GM21360 (cell line): ENCODE results near the gene ST6GAL1.
"Not testable (repeated sequence)": the region's sequence is repeated elsewhere in the genome, so short reads cannot be mapped to it uniquely, and the experiment has no call there.

ENCODE experiments used
- ATAC-seq: cut with Tn5 transposase; IDR thresholded peaks from one replicate; pipeline ENCODE4 v1.9.1; 2021; ENCODE audit warnings: mild to moderate bottlenecking, moderate library complexity; ENCODE audit not compliant: unreplicated experiment

Gene ST6GAL1

DNA sequence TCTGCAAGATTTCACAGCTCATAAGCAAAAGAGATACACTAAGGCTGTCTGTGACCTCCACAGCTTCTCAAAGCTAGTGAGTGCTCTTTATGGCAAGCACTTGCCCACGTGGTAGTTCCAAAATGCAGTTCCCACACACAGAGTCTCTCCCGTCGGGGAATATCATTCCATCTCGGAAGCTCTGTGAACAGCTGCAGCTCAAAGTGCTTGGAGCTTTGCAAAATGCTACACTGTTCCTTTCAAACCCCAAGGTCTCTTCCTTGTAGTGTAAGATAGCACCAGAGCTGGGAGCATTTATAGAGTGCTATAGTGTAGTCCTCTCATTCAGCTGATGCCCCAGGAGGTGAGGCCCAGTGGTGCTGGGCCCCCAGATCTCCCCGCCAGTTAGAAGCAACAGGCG lies 36.1 kb downstream of the ST6GAL1 start:
- no peak for ATAC-seq

DNA sequence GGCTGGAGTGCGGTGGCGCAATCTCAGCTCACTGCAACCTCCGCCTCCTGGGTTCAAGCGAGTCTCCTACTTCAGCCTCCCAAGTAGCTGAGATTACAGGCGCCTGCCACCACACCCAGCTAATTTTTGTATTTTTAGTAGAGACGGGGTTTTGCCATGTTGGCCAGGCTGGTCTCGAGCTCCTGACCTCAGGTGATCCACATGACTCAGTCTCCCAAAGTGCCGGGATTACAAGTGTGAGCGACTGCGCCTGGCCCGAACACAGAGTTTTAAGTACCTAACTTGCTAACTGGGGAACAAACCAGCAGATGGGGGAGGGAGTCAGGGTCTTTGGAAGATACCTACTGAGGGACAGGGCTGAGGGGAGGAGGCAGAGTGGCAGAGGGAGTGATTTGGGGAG lies 36.9 kb downstream of the ST6GAL1 start:
- not testable (repeated sequence) for ATAC-seq

GRCh38 chr3:186967686-186968085 lies 37.4 kb downstream of the ST6GAL1 start:
- ATAC-seq, result no peak

DNA sequence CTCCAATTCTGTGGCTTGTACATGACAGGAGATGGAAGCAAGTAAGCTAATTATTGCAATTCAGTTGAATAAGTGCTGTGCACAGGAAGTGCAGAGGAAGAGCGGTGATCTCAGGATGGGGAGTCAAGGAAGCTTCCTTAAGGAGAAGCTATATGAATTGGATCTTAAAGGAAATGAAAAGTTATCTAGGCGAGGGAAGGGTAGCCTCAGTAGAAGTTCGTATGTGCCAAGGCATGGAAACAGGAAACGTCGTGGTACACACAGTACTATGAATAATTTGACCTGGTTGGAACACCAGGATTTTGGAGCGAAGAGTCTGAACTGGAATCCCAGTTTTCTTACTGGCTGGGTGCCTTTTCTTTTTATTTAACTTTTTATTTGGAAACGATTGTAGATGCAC lies 39.3 kb downstream of the ST6GAL1 start:
- no peak for ATAC-seq

GRCh38 chr3:186971106-186971505 lies 40.8 kb downstream of the ST6GAL1 start:
- not testable (repeated sequence) for ATAC-seq

DNA sequence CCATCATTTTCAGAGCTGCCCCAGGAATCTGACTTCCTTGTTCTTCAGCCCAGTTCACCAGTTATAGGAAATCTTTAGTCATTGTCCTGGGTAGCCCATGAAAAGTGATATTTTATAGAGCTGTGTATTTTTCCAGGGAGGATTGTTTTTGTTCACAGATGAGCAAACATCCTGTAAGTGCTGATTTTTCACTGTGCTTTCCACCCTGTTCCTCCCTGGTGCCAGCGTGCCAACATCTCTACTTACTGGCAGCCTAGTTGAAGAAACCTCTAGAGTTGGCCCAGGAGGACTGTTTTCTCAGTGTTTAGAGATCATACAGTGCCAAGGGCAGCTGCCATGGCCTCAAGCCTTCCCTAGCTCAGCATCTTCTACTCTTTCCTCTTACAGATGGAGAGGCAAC lies 41.3 kb downstream of the ST6GAL1 start:
- ATAC-seq, result no peak

- ATAC-seq, result no peak
Measured at GRCh38 chr3:186973702-186974101, 43.4 kb downstream of the ST6GAL1 start.

DNA sequence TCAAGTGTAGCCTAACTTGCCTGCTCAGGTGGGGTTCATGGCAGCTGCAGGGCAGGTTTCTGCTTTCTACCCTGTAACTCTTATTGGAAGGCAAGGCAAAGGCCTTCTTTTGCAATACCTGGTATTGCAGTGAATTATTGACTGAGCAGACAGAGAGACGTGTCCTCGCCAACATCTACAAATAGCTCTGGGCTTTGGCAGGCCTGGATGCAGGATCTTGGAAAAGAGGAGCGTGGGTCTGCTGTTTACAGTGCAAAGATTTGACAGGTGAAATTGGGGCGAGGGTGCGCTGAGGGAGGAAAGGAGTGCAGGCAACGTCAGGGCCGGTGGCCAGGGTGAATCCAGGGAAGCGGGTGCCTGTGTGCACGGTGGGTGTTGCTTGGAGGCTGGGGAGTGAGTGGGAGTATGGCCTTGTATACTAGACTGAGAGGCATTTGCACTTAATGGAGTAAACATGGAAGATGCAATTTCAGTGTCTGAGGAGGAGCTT lies 44.5 kb downstream of the ST6GAL1 start:
- no peak for ATAC-seq

GRCh38 chr3:186975726-186976125 lies 45.4 kb downstream of the ST6GAL1 start:
- ATAC-seq, result no peak

- ATAC-seq, result no peak
Measured at GRCh38 chr3:186976837-186977750, 46.8 kb downstream of the ST6GAL1 start.

GRCh38 chr3:186978712-186979111 lies 48.4 kb downstream of the ST6GAL1 start:
- ATAC-seq, result no peak

DNA sequence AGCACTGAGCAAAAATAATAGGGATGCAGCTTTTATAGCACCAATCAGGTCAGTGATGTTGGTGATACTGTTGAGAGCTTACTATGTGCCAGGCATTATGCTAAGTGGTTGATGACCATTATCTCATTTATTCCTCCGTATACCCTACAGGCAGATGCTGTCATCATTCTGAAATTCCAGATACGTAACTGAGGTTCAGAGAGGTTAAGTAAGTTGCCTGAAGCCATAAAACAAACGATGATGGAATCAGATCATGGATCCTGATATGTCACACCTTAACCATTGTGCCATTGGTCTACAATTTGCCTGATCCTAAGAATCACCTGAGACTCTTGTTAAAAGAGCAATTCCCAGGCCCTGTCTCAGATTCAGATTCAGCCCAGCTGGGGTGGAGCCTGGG lies 49.5 kb downstream of the ST6GAL1 start:
- ATAC-seq, result no peak

DNA sequence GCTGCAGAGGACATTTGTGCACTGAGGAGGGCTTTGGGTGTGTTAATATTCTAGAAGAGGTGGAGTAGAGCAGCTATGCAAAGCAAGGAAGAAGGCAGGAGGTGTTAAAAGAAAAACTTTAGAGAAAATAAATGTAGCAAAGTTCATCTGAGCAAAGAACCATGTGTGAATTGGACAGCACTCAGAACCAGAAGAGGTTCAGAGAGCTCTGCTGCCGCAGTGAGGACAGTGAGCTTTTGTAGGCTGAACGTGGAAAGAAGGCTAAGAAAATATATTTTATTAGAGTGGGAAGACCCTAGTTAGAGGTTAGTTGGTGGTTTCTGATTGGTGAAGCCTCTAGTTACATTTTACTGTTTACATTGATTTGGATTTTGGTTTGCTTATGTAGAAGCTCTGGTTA lies 50.7 kb downstream of the ST6GAL1 start:
- no peak for ATAC-seq

GRCh38 chr3:186983659-186984058 lies 53.3 kb downstream of the ST6GAL1 start:
- ATAC-seq, result no peak

GRCh38 chr3:186984064-186984463 lies 53.7 kb downstream of the ST6GAL1 start:
- ATAC-seq, result no peak

DNA sequence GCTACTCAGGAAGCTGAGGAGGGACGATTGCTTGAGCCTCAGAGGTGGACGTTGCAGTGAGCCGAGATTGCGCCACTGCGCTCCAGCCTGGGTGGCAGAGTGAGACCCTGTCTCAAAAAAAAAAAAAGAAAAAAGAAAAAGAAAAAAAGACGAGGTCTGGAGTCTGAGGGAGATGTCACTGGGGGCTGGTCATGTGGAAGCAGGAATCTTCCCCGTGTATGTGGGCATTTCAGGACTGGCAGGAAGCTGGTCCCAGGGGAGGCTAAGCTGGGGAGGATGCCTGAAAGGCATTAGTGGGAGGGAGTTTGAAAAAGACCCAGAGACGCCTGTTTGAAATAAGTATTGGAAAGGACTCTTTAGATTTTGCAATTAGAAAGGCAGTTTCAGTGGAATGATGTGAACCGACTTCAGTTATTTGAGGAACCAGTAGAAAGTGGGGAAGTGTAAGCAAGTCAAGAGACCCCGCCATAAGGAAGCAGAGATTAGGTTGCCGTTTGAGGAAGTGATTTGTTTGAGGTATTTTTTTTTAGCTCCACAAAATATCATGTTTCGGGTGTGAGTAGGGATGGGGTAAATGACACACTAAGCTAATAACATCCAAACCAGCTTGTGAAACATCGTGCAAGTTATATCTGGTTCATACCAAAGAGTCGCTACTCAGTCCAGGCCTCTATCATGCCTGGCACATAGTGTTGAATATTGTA lies 55.5 kb downstream of the ST6GAL1 start:
- ATAC-seq, result peak; percentile 63

- no peak for ATAC-seq
Measured at GRCh38 chr3:186986406-186986805, 56.1 kb downstream of the ST6GAL1 start.

DNA sequence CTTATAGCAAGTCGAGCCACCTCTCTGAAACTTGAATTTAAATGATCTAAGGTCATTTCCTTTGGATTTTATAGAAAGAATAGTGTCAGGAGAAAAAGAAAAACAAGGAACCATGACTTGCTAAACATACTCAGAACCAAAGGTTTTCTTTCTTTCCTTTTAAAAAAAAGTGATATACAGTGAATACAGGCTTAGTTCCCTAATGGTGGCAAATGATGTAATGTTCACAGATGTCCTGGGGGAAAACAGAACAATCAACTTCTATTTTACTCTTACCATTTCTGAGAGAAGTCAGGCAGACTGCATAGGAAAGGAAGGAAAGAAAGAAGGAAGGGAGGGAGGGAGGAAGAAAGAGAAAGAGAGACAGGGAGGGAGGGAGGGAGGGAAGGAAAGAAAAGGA lies 56.5 kb downstream of the ST6GAL1 start:
- no peak for ATAC-seq

GRCh38 chr3:186988806-186989205 lies 58.5 kb downstream of the ST6GAL1 start:
- ATAC-seq, result peak; percentile 45

GRCh38 chr3:186989429-186989828 lies 59.1 kb downstream of the ST6GAL1 start:
- ATAC-seq, result no peak

GRCh38 chr3:186990277-186990676 lies 60.0 kb downstream of the ST6GAL1 start:
- no peak for ATAC-seq

GRCh38 chr3:186990878-186991308 lies 60.6 kb downstream of the ST6GAL1 start:
- no peak for ATAC-seq
